CD14-positive monocyte (primary cell): ENCODE measurements around the gene METTL25B. TPM values are rescaled to one million over a fixed set of nuclear protein-coding genes. Genes with fewer than 3 reads are reported as not detected.
A peak's percentile ranks its signal among the peaks of the same experiment; 100 is the strongest.

ENCODE experiments used
- DNase-seq, 3 donors: peaks; one replicate each; pipeline ENCODE4 v3.0.0-alpha.2; 2011 to 2022
- H2AFZ ChIP-seq: 2 replicates; pipeline ENCODE4 v1.6.0; 2012; ENCODE audit warnings: mild to moderate bottlenecking, low read depth, low read length, inconsistent platforms; ENCODE audit not compliant: insufficient read depth, poor library complexity, severe bottlenecking
- H3K27ac ChIP-seq, 2 donors: 1 replicate in 1 of 2; 2 replicates in 1 of 2; pipeline ENCODE4 v1.5.1; 2012 to 2013; ENCODE audit warnings: low read length in 2 of 2, control low read depth in 1 of 2, inconsistent platforms in 1 of 2, low read depth in 1 of 2, mild to moderate bottlenecking in 1 of 2
- H3K27me3 ChIP-seq, 2 donors: one replicate each; pipeline versions ENCODE4 v1.6.0 to v1.6.1; 2011 to 2013; ENCODE audit warnings: low read length in 2 of 2; ENCODE audit not compliant: control insufficient read depth in 2 of 2, insufficient read depth in 2 of 2
- H3K36me3 ChIP-seq, 2 donors: replicated peaks in 1 of 2; 1 replicate in 1 of 2; 2 replicates in 1 of 2; pipeline versions ENCODE4 v1.5.1 to v1.6.1; 2012 to 2013; ENCODE audit warnings: low read length in 2 of 2, control low read depth in 1 of 2, inconsistent platforms in 1 of 2, mild to moderate bottlenecking in 1 of 2; ENCODE audit not compliant: insufficient read depth in 2 of 2, control insufficient read depth in 1 of 2
- H3K4me1 ChIP-seq, 2 donors: 1 replicate in 1 of 2; 2 replicates in 1 of 2; pipeline versions ENCODE4 v1.5.1 to v1.6.1; 2012 to 2013; ENCODE audit warnings: low read length in 2 of 2, control low read depth in 1 of 2, inconsistent platforms in 1 of 2, mild to moderate bottlenecking in 1 of 2, moderate library complexity in 1 of 2; ENCODE audit not compliant: insufficient read depth in 2 of 2, control insufficient read depth in 1 of 2
- H3K4me2 ChIP-seq: replicated peaks from 2 replicates; pipeline ENCODE3; 2012; ENCODE audit warnings: low read length, moderate library complexity, mild to moderate bottlenecking; ENCODE audit not compliant: poor library complexity, severe bottlenecking; ENCODE audit errors: extremely low read depth
- H3K4me3 ChIP-seq, 3 experiments: fragments of 200-600 bp in 1 of 3; sonication (generic) in 1 of 3; replicated peaks in 1 of 3; 1 replicate in 2 of 3; 2 replicates in 1 of 3; pipeline ENCODE4 v1.5.1; 2011 to 2013; ENCODE audit warnings: low read length in 3 of 3, mild to moderate bottlenecking in 3 of 3, control low read depth in 2 of 3, low read depth in 2 of 3, inconsistent platforms in 1 of 3, moderate library complexity in 1 of 3
- H3K79me2 ChIP-seq: 2 replicates; pipeline ENCODE4 v1.6.0; 2012; ENCODE audit warnings: mild to moderate bottlenecking, control low read depth, inconsistent platforms, low read length, moderate library complexity; ENCODE audit not compliant: insufficient read depth
- H3K9ac ChIP-seq: 2 replicates; pipeline ENCODE4 v1.6.0; 2017; ENCODE audit warnings: low read length, mild to moderate bottlenecking; ENCODE audit not compliant: insufficient read depth, poor library complexity, severe bottlenecking
- H3K9me3 ChIP-seq, 2 donors: replicated peaks in 1 of 2; 1 replicate in 1 of 2; 2 replicates in 1 of 2; pipeline versions ENCODE4 v1.5.1 to v1.6.1; 2012 to 2013; ENCODE audit warnings: low read length in 2 of 2, control low read depth in 1 of 2; ENCODE audit not compliant: control insufficient read depth in 1 of 2, insufficient read depth in 1 of 2
- H4K20me1 ChIP-seq: 2 replicates; pipeline ENCODE4 v1.6.0; 2012; ENCODE audit warnings: mild to moderate bottlenecking, low read length, control low read depth, moderate library complexity; ENCODE audit not compliant: insufficient read depth
- H3K27ac Mint-ChIP-seq, 7 donors: one replicate each; pipeline ENCODE4 v1.8.0; 2020; ENCODE audit warnings: mild to moderate bottlenecking in 7 of 7, mixed read lengths in 7 of 7, moderate library complexity in 6 of 7, inconsistent platforms in 2 of 7
- H3K27me3 Mint-ChIP-seq, 3 donors: one replicate each; pipeline ENCODE4 v1.8.0; 2021 to 2022; ENCODE audit warnings: low read depth in 3 of 3, mild to moderate bottlenecking in 3 of 3, mixed read lengths in 3 of 3, moderate library complexity in 3 of 3, inconsistent platforms in 1 of 3
- H3K36me3 Mint-ChIP-seq, 2 donors: one replicate each; pipeline ENCODE4 v1.8.0; 2020; ENCODE audit warnings: mixed read lengths in 2 of 2, inconsistent platforms in 1 of 2, mild to moderate bottlenecking in 1 of 2
- H3K4me1 Mint-ChIP-seq: one replicate; pipeline ENCODE4 v1.8.0; 2020; ENCODE audit warnings: mild to moderate bottlenecking, mixed read lengths
- H3K4me3 Mint-ChIP-seq, 2 donors: one replicate each; pipeline ENCODE4 v1.8.0; 2020; ENCODE audit warnings: mild to moderate bottlenecking in 2 of 2, mixed read lengths in 2 of 2, moderate library complexity in 1 of 2
- H3K9me3 Mint-ChIP-seq, 7 donors: one replicate each; pipeline ENCODE4 v1.8.0; 2020 to 2022; ENCODE audit warnings: mixed read lengths in 7 of 7, mild to moderate bottlenecking in 6 of 7, moderate library complexity in 6 of 7, inconsistent platforms in 2 of 7
- WGBS: methylation state at CpG from one replicate; pipeline ENCODE4 v1.1.5; 2013; ENCODE audit warnings: missing lambda C conversion rate; ENCODE audit not compliant: insufficient coverage; 5-methylcytosine and 5-hydroxymethylcytosine counted together
- intact Hi-C, 2 donors: fragments of 100-400 bp; cut with micrococcal nuclease; formaldehyde crosslinking; loops; one replicate each; pipeline versions ENCODE4 v1.15.0 to v1.15.1; 2023
- polyA plus RNA-seq, 3 donors: library from polyadenylated mRNA; depleted of rRNA in 1 of 3; unstranded in 2 of 3; stranded (reverse) in 1 of 3; fragments of 300-500 nt in 2 of 3; fragments of >200 nt in 1 of 3; fragmentation: Illumina TruSeq in 2 of 3; gene quantifications; 1 replicate in 2 of 3; 2 replicates in 1 of 3; pipeline ENCODE4 v1.2.3, GENCODE V29; 2012 to 2021
- TF ChIP-seq, protein P1 (sequence below): fragments of 200-600 bp; IDR thresholded peaks from one replicate; pipeline ENCODE4 v1.8.0; 2022; ENCODE audit warnings: antibody characterized with exemption, mild to moderate bottlenecking

Gene METTL25B
- polyA plus RNA-seq, 3 donors: 4.6 to 49.3 (median 4.8) TPM

DNA sequence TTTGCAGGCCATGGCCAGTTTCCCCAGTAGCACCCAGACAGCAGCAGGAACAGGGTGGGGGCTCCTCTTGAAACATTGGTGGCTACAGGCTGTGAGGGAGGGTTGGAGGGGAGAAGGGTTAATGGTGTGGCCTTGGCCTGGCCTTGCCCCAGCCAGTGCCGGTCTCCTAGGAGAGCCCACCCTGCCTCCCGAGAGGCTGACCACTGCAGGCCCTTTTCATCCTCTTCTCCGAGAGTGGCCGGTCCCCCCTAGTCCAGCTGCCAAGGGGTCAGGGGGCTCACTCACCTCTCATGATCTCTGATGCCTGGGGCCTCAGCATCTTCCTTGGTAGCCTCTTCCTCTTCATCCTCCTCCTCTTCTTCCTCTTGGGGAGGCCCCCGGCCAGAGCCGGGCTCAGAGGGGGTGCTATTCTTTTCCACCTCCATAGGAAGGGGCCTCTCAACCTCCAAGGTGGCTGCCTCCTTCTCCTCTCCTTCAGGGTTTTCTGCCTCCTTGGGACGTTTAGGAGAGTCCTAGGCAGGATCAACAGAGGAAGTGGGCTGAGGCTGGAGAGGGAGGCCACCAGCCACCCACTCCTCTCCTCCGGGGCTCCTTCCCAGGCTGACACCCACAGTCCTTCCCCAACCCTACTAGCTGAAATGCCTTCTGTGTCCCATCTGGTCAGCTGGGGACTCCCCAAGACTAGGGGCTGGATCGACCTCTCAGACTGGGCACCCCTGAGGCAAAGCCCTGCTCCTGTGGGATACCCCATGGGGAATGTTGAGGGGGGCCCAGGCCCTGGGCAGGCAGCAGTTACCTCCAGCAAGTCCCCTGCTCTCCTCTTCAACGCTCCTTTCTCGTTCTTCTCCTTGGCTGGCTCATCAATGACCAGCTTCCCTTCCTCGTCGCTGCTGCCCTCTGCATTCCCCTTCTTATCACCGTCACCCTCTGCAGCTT, 15.4 kb downstream of the METTL25B start:
- Histone ChIP-seq H3K79me2 (peaks cover 62% of the 10 kb centered on the region), H3K27me3 (no peaks in the 10 kb centered on the region), H3K27ac (peak overlapping the region; percentile 21 to 54), H3K4me3 (no peak overlapping the region), H3K9ac (no peak overlapping the region), H3K4me2 (no peak overlapping the region), H2AFZ (no peak overlapping the region), H3K36me3 (peaks cover 30 to 35% of the 10 kb centered on the region in 2 donors), H4K20me1 (peaks cover 38% of the 10 kb centered on the region), H3K9me3 (no peaks in the 10 kb centered on the region), H3K4me1 (peaks cover 48 to 57% of the 10 kb centered on the region in 2 donors)
- WGBS: 91% methylated on average over 11 of the region's 14 CpGs
- peak overlapping the region; percentile 33 to 89 (median 80) for H3K27ac Mint-ChIP-seq
- intact Hi-C loops: no loop called here
- peaks cover 28 to 41% of the 10 kb centered on the region in 2 donors for H3K36me3 Mint-ChIP-seq
- H3K9me3 Mint-ChIP-seq: peaks cover 0 to 2% (median 0%) of the 10 kb centered on the region in 7 donors
- H3K4me1 Mint-ChIP-seq: peaks cover 50% of the 10 kb centered on the region
- H3K4me3 Mint-ChIP-seq: no peak overlapping the region
- no peak for DNase-seq
- TF ChIP-seq, protein P1, sequence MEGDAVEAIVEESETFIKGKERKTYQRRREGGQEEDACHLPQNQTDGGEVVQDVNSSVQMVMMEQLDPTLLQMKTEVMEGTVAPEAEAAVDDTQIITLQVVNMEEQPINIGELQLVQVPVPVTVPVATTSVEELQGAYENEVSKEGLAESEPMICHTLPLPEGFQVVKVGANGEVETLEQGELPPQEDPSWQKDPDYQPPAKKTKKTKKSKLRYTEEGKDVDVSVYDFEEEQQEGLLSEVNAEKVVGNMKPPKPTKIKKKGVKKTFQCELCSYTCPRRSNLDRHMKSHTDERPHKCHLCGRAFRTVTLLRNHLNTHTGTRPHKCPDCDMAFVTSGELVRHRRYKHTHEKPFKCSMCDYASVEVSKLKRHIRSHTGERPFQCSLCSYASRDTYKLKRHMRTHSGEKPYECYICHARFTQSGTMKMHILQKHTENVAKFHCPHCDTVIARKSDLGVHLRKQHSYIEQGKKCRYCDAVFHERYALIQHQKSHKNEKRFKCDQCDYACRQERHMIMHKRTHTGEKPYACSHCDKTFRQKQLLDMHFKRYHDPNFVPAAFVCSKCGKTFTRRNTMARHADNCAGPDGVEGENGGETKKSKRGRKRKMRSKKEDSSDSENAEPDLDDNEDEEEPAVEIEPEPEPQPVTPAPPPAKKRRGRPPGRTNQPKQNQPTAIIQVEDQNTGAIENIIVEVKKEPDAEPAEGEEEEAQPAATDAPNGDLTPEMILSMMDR: no peak
- H3K27me3 Mint-ChIP-seq: peaks cover 0 to 3% (median 2%) of the 10 kb centered on the region in 3 donors

DNA sequence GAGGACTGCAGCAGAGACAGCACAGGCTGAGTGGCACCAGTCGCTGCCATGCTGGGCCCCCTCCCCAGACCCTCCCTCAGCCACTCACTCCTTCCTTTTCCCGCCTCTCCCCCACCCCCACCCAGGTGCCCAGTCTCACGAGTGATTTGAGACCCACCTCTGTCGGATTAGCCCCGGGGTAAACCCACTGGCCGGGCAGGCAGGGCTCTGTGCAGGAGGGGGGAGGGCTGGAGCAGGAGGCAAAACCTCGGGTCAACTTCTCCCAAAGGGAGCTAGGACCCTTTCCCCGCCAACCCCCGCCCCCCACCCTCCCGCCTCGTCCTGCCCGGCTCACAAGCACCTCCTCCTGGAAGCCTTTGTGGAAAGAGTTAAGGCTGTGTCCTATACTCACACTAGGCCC, 16.1 kb downstream of the METTL25B start:
- intact Hi-C loops: no loop called here

More for the DNA sequence above, 16.1 kb downstream of the METTL25B start:
- Histone ChIP-seq H3K9me3 (no peaks in the 10 kb centered on the region), H3K4me2 (no peak overlapping the region), H4K20me1 (peaks cover 41% of the 10 kb centered on the region), H3K4me1 (peaks cover 55 to 65% of the 10 kb centered on the region in 2 donors), H2AFZ (no peak overlapping the region), H3K4me3 (no peak overlapping the region), H3K27ac (peak overlapping the region in 1 of 2 donors; percentile 54), H3K36me3 (peaks cover 30 to 35% of the 10 kb centered on the region in 2 donors), H3K79me2 (peaks cover 69% of the 10 kb centered on the region), H3K9ac (no peak overlapping the region), H3K27me3 (no peaks in the 10 kb centered on the region)
- Mint-ChIP-seq H3K9me3 (peaks cover 0 to 2% (median 0%) of the 10 kb centered on the region in 7 donors), H3K4me1 (peaks cover 57% of the 10 kb centered on the region), H3K36me3 (peaks cover 28 to 41% of the 10 kb centered on the region in 2 donors), H3K4me3 (no peak overlapping the region), H3K27me3 (peaks cover 0 to 3% (median 2%) of the 10 kb centered on the region in 3 donors), H3K27ac (peak overlapping the region in 5 of 7 donors; percentile 77 to 89 (median 81))
- DNase-seq: no peak
- TF ChIP-seq, protein P1: no peak
- WGBS: no CpG with 5 or more reads among the region's 12 CpGs
